Measurements from ENCODE around the gene BMP7. TPM values are rescaled to one million over a fixed set of nuclear protein-coding genes. Genes with fewer than 3 reads are reported as not detected.

BMP7 gene
- total RNA-seq, 2 experiments from 2014 or later: not detected

- Mint-ChIP-seq H3K27me3 (peaks cover 12% of the 10 kb centered on the region), H3K36me3 (ENCODE audit: low read depth) (no peaks in the 10 kb centered on the region), H3K4me1 (no peaks in the 10 kb centered on the region), H3K9me3 (no peaks in the 10 kb centered on the region), H3K27ac (no peak overlapping the region), H3K4me3 (no peak overlapping the region)
- POLR2A ChIA-PET: no interaction called here
- no peak for DNase-seq
- CTCF ChIA-PET: no interaction called here
Measured at GRCh38 chr20:57294550-57294949, 28.1 kb upstream of the BMP7 start.

- H3K27me3 Mint-ChIP-seq: peaks cover 12% of the 10 kb centered on the region
- DNase-seq: no peak
- no peaks in the 10 kb centered on the region for H3K36me3 Mint-ChIP-seq (ENCODE audit: low read depth)
- no peak overlapping the region for H3K27ac Mint-ChIP-seq
- H3K4me3 Mint-ChIP-seq: no peak overlapping the region
- ChIA-PET POLR2A (no interaction called here), CTCF (no interaction called here)
- no peaks in the 10 kb centered on the region for H3K4me1 Mint-ChIP-seq
- H3K9me3 Mint-ChIP-seq: no peaks in the 10 kb centered on the region
Measured at GRCh38 chr20:57293995-57294394, 27.6 kb upstream of the BMP7 start.

GRCh38 chr20:57292611-57293010 is 26.2 kb upstream of the BMP7 start:
- Mint-ChIP-seq H3K27ac (no peak overlapping the region), H3K9me3 (no peaks in the 10 kb centered on the region), H3K27me3 (peaks cover 20% of the 10 kb centered on the region), H3K4me1 (no peaks in the 10 kb centered on the region), H3K36me3 (ENCODE audit: low read depth) (no peaks in the 10 kb centered on the region), H3K4me3 (no peak overlapping the region)
- CTCF ChIA-PET: no interaction called here
- DNase-seq: no peak
- POLR2A ChIA-PET: no interaction called here

GRCh38 chr20:57291694-57292093 is 25.3 kb upstream of the BMP7 start:
- H3K36me3 Mint-ChIP-seq (ENCODE audit: low read depth): no peaks in the 10 kb centered on the region
- H3K27ac Mint-ChIP-seq: no peak overlapping the region
- ChIA-PET POLR2A (no interaction called here), CTCF (no interaction called here)
- H3K9me3 Mint-ChIP-seq: no peaks in the 10 kb centered on the region
- H3K4me3 Mint-ChIP-seq: no peak overlapping the region
- H3K4me1 Mint-ChIP-seq: no peaks in the 10 kb centered on the region
- H3K27me3 Mint-ChIP-seq: peaks cover 23% of the 10 kb centered on the region
- no peak for DNase-seq

- no peak overlapping the region for H3K4me3 Mint-ChIP-seq
- H3K27ac Mint-ChIP-seq: no peak overlapping the region
- H3K9me3 Mint-ChIP-seq: no peaks in the 10 kb centered on the region
- no peak for DNase-seq
- POLR2A ChIA-PET: no interaction called here
- peaks cover 26% of the 10 kb centered on the region for H3K27me3 Mint-ChIP-seq
- no peaks in the 10 kb centered on the region for H3K36me3 Mint-ChIP-seq (ENCODE audit: low read depth)
- CTCF ChIA-PET: no interaction called here
- H3K4me1 Mint-ChIP-seq: no peaks in the 10 kb centered on the region
Measured at GRCh38 chr20:57291003-57291402, 24.6 kb upstream of the BMP7 start.

- ChIA-PET POLR2A (no interaction called here), CTCF (no interaction called here)
- Mint-ChIP-seq H3K36me3 (ENCODE audit: low read depth) (no peaks in the 10 kb centered on the region), H3K4me1 (no peaks in the 10 kb centered on the region), H3K4me3 (no peak overlapping the region), H3K27me3 (peaks cover 26% of the 10 kb centered on the region), H3K27ac (no peak overlapping the region), H3K9me3 (no peaks in the 10 kb centered on the region)
- DNase-seq: no peak
Measured at GRCh38 chr20:57290178-57290484, 23.7 kb upstream of the BMP7 start.

GRCh38 chr20:57289391-57290177 is 23.1 kb upstream of the BMP7 start:
- Mint-ChIP-seq H3K27ac (no peak overlapping the region), H3K9me3 (no peaks in the 10 kb centered on the region), H3K4me1 (no peaks in the 10 kb centered on the region), H3K36me3 (ENCODE audit: low read depth) (no peaks in the 10 kb centered on the region), H3K4me3 (no peak overlapping the region), H3K27me3 (peaks cover 26% of the 10 kb centered on the region)
- ChIA-PET CTCF (no interaction called here), POLR2A (no interaction called here)
- DNase-seq: no peak

GRCh38 chr20:57288651-57289277 is 22.3 kb upstream of the BMP7 start:
- H3K4me3 Mint-ChIP-seq: no peak overlapping the region
- H3K27me3 Mint-ChIP-seq: peaks cover 29% of the 10 kb centered on the region
- H3K27ac Mint-ChIP-seq: no peak overlapping the region
- POLR2A ChIA-PET: no interaction called here
- DNase-seq: no peak
- CTCF ChIA-PET: no interaction called here
- H3K4me1 Mint-ChIP-seq: no peaks in the 10 kb centered on the region
- H3K9me3 Mint-ChIP-seq: no peaks in the 10 kb centered on the region
- no peaks in the 10 kb centered on the region for H3K36me3 Mint-ChIP-seq (ENCODE audit: low read depth)

GRCh38 chr20:57287901-57288300 is 21.5 kb upstream of the BMP7 start:
- no peak for DNase-seq
- CTCF ChIA-PET: no interaction called here
- POLR2A ChIA-PET: no interaction called here
- no peaks in the 10 kb centered on the region for H3K4me1 Mint-ChIP-seq
- peaks cover 32% of the 10 kb centered on the region for H3K27me3 Mint-ChIP-seq
- H3K27ac Mint-ChIP-seq: no peak overlapping the region
- no peaks in the 10 kb centered on the region for H3K9me3 Mint-ChIP-seq
- H3K4me3 Mint-ChIP-seq: no peak overlapping the region
- no peaks in the 10 kb centered on the region for H3K36me3 Mint-ChIP-seq (ENCODE audit: low read depth)

- DNase-seq: no peak
- H3K27ac Mint-ChIP-seq: no peak overlapping the region
- H3K36me3 Mint-ChIP-seq (ENCODE audit: low read depth): no peaks in the 10 kb centered on the region
- ChIA-PET CTCF (no interaction called here), POLR2A (no interaction called here)
- no peaks in the 10 kb centered on the region for H3K4me1 Mint-ChIP-seq
- H3K27me3 Mint-ChIP-seq: peaks cover 35% of the 10 kb centered on the region
- no peak overlapping the region for H3K4me3 Mint-ChIP-seq
- no peaks in the 10 kb centered on the region for H3K9me3 Mint-ChIP-seq
Measured at GRCh38 chr20:57287007-57287880, 20.8 kb upstream of the BMP7 start.

- no peak for DNase-seq
- no peaks in the 10 kb centered on the region for H3K4me1 Mint-ChIP-seq
- H3K4me3 Mint-ChIP-seq: no peak overlapping the region
- H3K36me3 Mint-ChIP-seq (ENCODE audit: low read depth): no peaks in the 10 kb centered on the region
- no peak overlapping the region for H3K27ac Mint-ChIP-seq
- ChIA-PET CTCF (no interaction called here), POLR2A (no interaction called here)
- H3K9me3 Mint-ChIP-seq: no peaks in the 10 kb centered on the region
- peaks cover 34% of the 10 kb centered on the region for H3K27me3 Mint-ChIP-seq
Measured at GRCh38 chr20:57283860-57284259, 17.4 kb upstream of the BMP7 start.

- H3K27ac Mint-ChIP-seq: no peak overlapping the region
- CTCF ChIA-PET: interaction anchor here (2.0 kb wide), 1 partner anchor 11 kb away, joined by 4 read pairs; no protein-coding TSS in a partner anchor
- H3K36me3 Mint-ChIP-seq (ENCODE audit: low read depth): no peaks in the 10 kb centered on the region
- peaks cover 26% of the 10 kb centered on the region for H3K27me3 Mint-ChIP-seq
- H3K4me1 Mint-ChIP-seq: no peaks in the 10 kb centered on the region
- POLR2A ChIA-PET: no interaction called here
- no peaks in the 10 kb centered on the region for H3K9me3 Mint-ChIP-seq
- no peak for DNase-seq
- H3K4me3 Mint-ChIP-seq: no peak overlapping the region
Measured at GRCh38 chr20:57282670-57283361, 16.4 kb upstream of the BMP7 start.

- POLR2A ChIA-PET: no interaction called here
- Mint-ChIP-seq H3K36me3 (ENCODE audit: low read depth) (no peaks in the 10 kb centered on the region), H3K4me1 (no peaks in the 10 kb centered on the region), H3K27ac (no peak overlapping the region), H3K4me3 (no peak overlapping the region), H3K27me3 (peaks cover 25% of the 10 kb centered on the region), H3K9me3 (no peaks in the 10 kb centered on the region)
- CTCF ChIA-PET: interaction anchor here (2.0 kb wide), 1 partner anchor 10 kb away, joined by 4 read pairs; no protein-coding TSS in a partner anchor
- DNase-seq: no peak
Measured at GRCh38 chr20:57281900-57282299, 15.5 kb upstream of the BMP7 start.
